Peyer's patch (tissue), 4 donors: ENCODE data around the gene SGMS1.

Experiments used
- POLR2A ChIP-seq, 2 donors: fragments of 450-650 bp; IDR thresholded peaks; one replicate each; pipeline ENCODE4 v1.5.1; 2017; ENCODE audit warnings: antibody characterized with exemption in 2 of 2, mild to moderate bottlenecking in 2 of 2, moderate library complexity in 2 of 2
- TF ChIP-seq, protein P1 (sequence below), 6 experiments: fragments of 450-650 bp in 4 of 6; fragments of 200-600 bp in 2 of 6; sonication (generic) in 1 of 6; IDR thresholded peaks; one replicate each; pipeline ENCODE4 v1.5.1; 2017 to 2019; ENCODE audit warnings: antibody characterized with exemption in 6 of 6, mild to moderate bottlenecking in 3 of 6, moderate library complexity in 1 of 6

DNA sequence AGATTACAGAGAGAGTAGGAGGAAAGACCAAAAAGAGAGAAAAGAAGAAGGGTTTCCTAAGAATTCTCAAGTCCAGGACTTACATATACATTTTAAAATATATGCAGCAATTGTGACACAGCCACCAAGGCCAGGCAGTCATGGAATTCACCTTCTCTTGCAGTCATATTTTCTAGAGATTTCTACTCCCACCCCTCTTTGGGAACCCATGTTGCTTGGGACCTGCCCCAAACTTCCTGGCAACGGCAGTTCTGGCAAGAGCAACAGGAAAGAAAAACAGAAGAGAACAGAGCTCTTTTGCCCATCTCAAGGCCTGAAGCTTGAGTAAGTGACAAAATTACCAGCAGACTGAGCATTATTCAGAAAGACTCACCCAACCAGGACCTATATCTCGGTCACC lies 244.1 kb downstream of the SGMS1 start:
- TF ChIP-seq, protein P1, sequence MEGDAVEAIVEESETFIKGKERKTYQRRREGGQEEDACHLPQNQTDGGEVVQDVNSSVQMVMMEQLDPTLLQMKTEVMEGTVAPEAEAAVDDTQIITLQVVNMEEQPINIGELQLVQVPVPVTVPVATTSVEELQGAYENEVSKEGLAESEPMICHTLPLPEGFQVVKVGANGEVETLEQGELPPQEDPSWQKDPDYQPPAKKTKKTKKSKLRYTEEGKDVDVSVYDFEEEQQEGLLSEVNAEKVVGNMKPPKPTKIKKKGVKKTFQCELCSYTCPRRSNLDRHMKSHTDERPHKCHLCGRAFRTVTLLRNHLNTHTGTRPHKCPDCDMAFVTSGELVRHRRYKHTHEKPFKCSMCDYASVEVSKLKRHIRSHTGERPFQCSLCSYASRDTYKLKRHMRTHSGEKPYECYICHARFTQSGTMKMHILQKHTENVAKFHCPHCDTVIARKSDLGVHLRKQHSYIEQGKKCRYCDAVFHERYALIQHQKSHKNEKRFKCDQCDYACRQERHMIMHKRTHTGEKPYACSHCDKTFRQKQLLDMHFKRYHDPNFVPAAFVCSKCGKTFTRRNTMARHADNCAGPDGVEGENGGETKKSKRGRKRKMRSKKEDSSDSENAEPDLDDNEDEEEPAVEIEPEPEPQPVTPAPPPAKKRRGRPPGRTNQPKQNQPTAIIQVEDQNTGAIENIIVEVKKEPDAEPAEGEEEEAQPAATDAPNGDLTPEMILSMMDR (IDR thresholded peaks at IDR 0.05) = no peak
- TF ChIP-seq POLR2A (IDR thresholded peaks at IDR 0.05) = no peak
